SH-SY5Y (cell line): ENCODE results near the gene PDE4B.

Experiments
- GATA2 ChIP-seq: IDR thresholded peaks from 2 replicates; pipeline ENCODE4 v1.6.1; 2011; ENCODE audit warnings: mild to moderate bottlenecking, low read depth, low read length
- GATA3 ChIP-seq: IDR thresholded peaks from 2 replicates; pipeline ENCODE4 v1.6.1; 2011; ENCODE audit warnings: low read depth, mild to moderate bottlenecking, low read length, moderate library complexity

GRCh38 chr1:66373157-66373591, 580.5 kb downstream of the PDE4B start:
- TF ChIP-seq GATA3 (no peak), GATA2 (no peak)
